Ovary (tissue), 3 donors: ENCODE data around the gene PGGHG.

Experiments
- CTCF ChIP-seq, 3 donors: fragments of 450-650 bp in 2 of 3; fragments of 200-600 bp in 1 of 3; IDR thresholded peaks; one replicate each; pipeline versions ENCODE4 v1.5.1 to v1.8.0; 2016 to 2022; ENCODE audit warnings: antibody characterized with exemption in 3 of 3, mild to moderate bottlenecking in 1 of 3
- EP300 ChIP-seq: sonication (generic); formaldehyde crosslinking; IDR thresholded peaks from one replicate; pipeline ENCODE4 v1.6.1; 2017; ENCODE audit warnings: antibody characterized with exemption
- POLR2A ChIP-seq: fragments of 450-650 bp; IDR thresholded peaks from one replicate; pipeline ENCODE4 v1.6.1; 2017; ENCODE audit warnings: antibody characterized with exemption, mild to moderate bottlenecking, moderate library complexity
- donor health status: DM: no; HTN: no; CAD: no.

DNA sequence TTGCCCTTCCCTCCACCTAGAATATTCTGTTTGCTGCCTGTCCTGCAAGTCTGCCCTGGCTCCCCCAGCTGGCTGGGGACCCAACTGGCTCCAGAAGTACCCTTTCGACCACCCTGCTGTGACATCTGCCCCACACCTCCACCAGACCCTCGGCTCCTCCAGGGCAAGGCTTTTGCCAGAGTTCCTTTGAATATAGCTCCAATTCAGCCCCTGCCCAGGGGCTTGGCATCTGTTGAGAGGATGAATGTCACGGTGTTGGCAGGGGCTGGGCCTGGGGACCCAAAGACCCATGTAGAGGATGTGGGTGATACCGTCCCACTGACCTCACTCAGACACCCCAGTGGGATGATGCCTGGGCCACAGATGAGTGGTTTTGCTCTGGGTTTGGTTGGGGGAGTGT is 6.8 kb upstream of the PGGHG start:
- TF ChIP-seq CTCF (IDR thresholded peaks at IDR 0.05) (no peak), POLR2A (no peak), EP300 (no peak)
